GM12891 (cell line): Measurements from ENCODE around the gene NAALADL2.

ENCODE experiments used
- POLR2A ChIP-seq: IDR thresholded peaks from 2 replicates; pipeline ENCODE4 v1.6.1; 2011; ENCODE audit warnings: low read depth, low read length, control low read depth
- POLR2AphosphoS5 ChIP-seq: IDR thresholded peaks from 2 replicates; pipeline ENCODE4 v1.6.1; 2011; ENCODE audit warnings: low read depth, low read length, control low read depth
- POU2F2 ChIP-seq: IDR thresholded peaks from 2 replicates; pipeline ENCODE4 v1.6.1; 2011; ENCODE audit warnings: low read depth, mild to moderate bottlenecking, control low read depth, low read length, moderate library complexity

- no peak for TF ChIP-seq POLR2A
- no peak for TF ChIP-seq POLR2AphosphoS5
- no peak for TF ChIP-seq POU2F2
Observed at GRCh38 chr3:175404027-175404426, 544.9 kb downstream of the NAALADL2 start.
